Dedifferentiated amniotic fluid mesenchymal stem cell (primary cell): Measurements from ENCODE around the gene SAXO2.
"Not testable (repeated sequence)": the region's sequence is repeated elsewhere in the genome, so short reads cannot be mapped to it uniquely, and the experiment has no call there.

ENCODE experiments used
- DNase-seq: peaks from one replicate; pipeline ENCODE4 v3.0.0-alpha.2; 2016; ENCODE audit errors: extremely low spot score

The SAXO2 gene

GRCh38 chr15:82262422-82263026 lies at the start of gene SAXO2, which contains the start of gene EFL1:
SAXO2 (plus strand) TSS chr15:82262818; CDS start chr15:82262880, 62 bp downstream.
EFL1 (minus strand) TSS chr15:82262734; CDS start chr15:82261778, 956 bp downstream.
- DNase-seq = peak; percentile 81

- DNase-seq = not testable (repeated sequence)
Measured at GRCh38 chr15:82216092-82216491, 46.5 kb upstream of the SAXO2 start.

GRCh38 chr15:82221535-82221934 lies 41.1 kb upstream of the SAXO2 start:
- DNase-seq = not testable (repeated sequence)

- peak; percentile 27 for DNase-seq
Measured at GRCh38 chr15:82228750-82229149, 33.9 kb upstream of the SAXO2 start.

- DNase-seq = no peak
Measured at GRCh38 chr15:82231233-82231632, 31.4 kb upstream of the SAXO2 start.

GRCh38 chr15:82231842-82232241 lies 30.8 kb upstream of the SAXO2 start:
- DNase-seq = no peak

GRCh38 chr15:82237944-82238534 lies 24.6 kb upstream of the SAXO2 start:
- DNase-seq = not testable (repeated sequence)

- DNase-seq = no peak
Measured at GRCh38 chr15:82239685-82240391, 22.8 kb upstream of the SAXO2 start.

- DNase-seq = not testable (repeated sequence)
Measured at GRCh38 chr15:82241836-82242499, 20.6 kb upstream of the SAXO2 start.

- DNase-seq = not testable (repeated sequence)
Measured at GRCh38 chr15:82243644-82244043, 19.0 kb upstream of the SAXO2 start.

GRCh38 chr15:82245956-82246355 lies 16.7 kb upstream of the SAXO2 start:
- not testable (repeated sequence) for DNase-seq

GRCh38 chr15:82248261-82248660 lies 14.4 kb upstream of the SAXO2 start:
- DNase-seq = not testable (repeated sequence)

GRCh38 chr15:82261566-82262421 lies 824 bp upstream of the SAXO2 start:
- DNase-seq = not testable (repeated sequence)

- no peak for DNase-seq
Measured at GRCh38 chr15:82263350-82263749, 732 bp downstream of the SAXO2 start.

- not testable (repeated sequence) for DNase-seq
Measured at GRCh38 chr15:82267137-82267536, 4.5 kb downstream of the SAXO2 start.

GRCh38 chr15:82268454-82268853 lies 5.8 kb downstream of the SAXO2 start:
- not testable (repeated sequence) for DNase-seq

GRCh38 chr15:82272154-82272553 lies 9.5 kb downstream of the SAXO2 start:
- DNase-seq = no peak

- no peak for DNase-seq
Measured at GRCh38 chr15:82275410-82275809, 12.8 kb downstream of the SAXO2 start.

GRCh38 chr15:82281276-82281675 lies 18.7 kb downstream of the SAXO2 start:
- DNase-seq = not testable (repeated sequence)

GRCh38 chr15:82282386-82282785 lies 19.8 kb downstream of the SAXO2 start:
- DNase-seq = not testable (repeated sequence)

- not testable (repeated sequence) for DNase-seq
Measured at GRCh38 chr15:82284381-82284780, 21.8 kb downstream of the SAXO2 start.
